Left lung (tissue), 10 donors: ENCODE results near the gene KCNIP4. TPM values are rescaled to one million over a fixed set of nuclear protein-coding genes. Genes with fewer than 3 reads are reported as not detected.

Source experiments
- ATAC-seq: fragments of 200-7000 bp; cut with Tn5 transposase; one replicate; pipeline ENCODE4 v1.9.1; 2020; ENCODE audit warnings: moderate library complexity
- DNase-seq, 4 donors: peaks; one replicate each; pipeline ENCODE4 v3.0.0-alpha.2; 2013 to 2020
- H3K27ac ChIP-seq, 2 donors: fragments of 200-600 bp; sonication (generic) in 1 of 2; one replicate each; pipeline versions ENCODE4 v1.5.0 to v1.8.0; 2020 to 2021
- H3K27me3 ChIP-seq, 2 donors: fragments of 200-600 bp; sonication (generic) in 1 of 2; one replicate each; pipeline versions ENCODE4 v1.5.0 to v1.8.0; 2020 to 2021
- H3K36me3 ChIP-seq, 2 donors: fragments of 200-600 bp; sonication (generic) in 1 of 2; one replicate each; pipeline versions ENCODE4 v1.5.0 to v1.8.0; 2020 to 2021
- H3K4me1 ChIP-seq, 2 donors: fragments of 200-600 bp; one replicate each; pipeline ENCODE4 v1.8.0; 2021
- H3K4me3 ChIP-seq, 2 donors: fragments of 200-600 bp; sonication (generic) in 1 of 2; one replicate each; pipeline versions ENCODE4 v1.5.0 to v1.8.0; 2020 to 2021; ENCODE audit warnings: mild to moderate bottlenecking in 1 of 2
- H3K9me3 ChIP-seq, 2 donors: fragments of 200-600 bp; sonication (generic) in 1 of 2; one replicate each; pipeline versions ENCODE4 v1.5.0 to v1.8.0; 2020 to 2021
- intact Hi-C, 2 donors: fragments of 100-400 bp; cut with DNase I; formaldehyde crosslinking; loops; one replicate each; pipeline versions ENCODE4 v1.11.2 to v1.14.2; 2022
- polyA plus RNA-seq, 6 donors: library from polyadenylated mRNA; unstranded; fragments of 120-200 nt; gene quantifications; one replicate each; pipeline ENCODE4 v1.2.1, GENCODE V29; 2013; ENCODE audit not compliant: insufficient read length in 6 of 6
- total RNA-seq, 2 donors: library from RNA; stranded (reverse); fragmentation: NEBNext Ultra II Directional; extraction: Animal tissue kit (Norgen Biotek cat#: 25700); gene quantifications; one replicate each; pipeline ENCODE4 v1.2.1, GENCODE V29; 2021
- TF ChIP-seq, protein P1 (sequence below), 2 donors: fragments of 200-600 bp; sonication (generic) in 1 of 2; IDR thresholded peaks; one replicate each; pipeline versions ENCODE4 v1.5.0 to v1.8.0; 2021; ENCODE audit warnings: antibody characterized with exemption in 2 of 2
- donor health status: DM: no; HTN: yes; CAD: no.
- donor health status: DM: no; HTN: no; CAD: no.

KCNIP4 gene
- total and polyA plus RNA-seq, 8 donors: 2.8 to 5.4 (median 4.9) TPM; not detected in 2

DNA sequence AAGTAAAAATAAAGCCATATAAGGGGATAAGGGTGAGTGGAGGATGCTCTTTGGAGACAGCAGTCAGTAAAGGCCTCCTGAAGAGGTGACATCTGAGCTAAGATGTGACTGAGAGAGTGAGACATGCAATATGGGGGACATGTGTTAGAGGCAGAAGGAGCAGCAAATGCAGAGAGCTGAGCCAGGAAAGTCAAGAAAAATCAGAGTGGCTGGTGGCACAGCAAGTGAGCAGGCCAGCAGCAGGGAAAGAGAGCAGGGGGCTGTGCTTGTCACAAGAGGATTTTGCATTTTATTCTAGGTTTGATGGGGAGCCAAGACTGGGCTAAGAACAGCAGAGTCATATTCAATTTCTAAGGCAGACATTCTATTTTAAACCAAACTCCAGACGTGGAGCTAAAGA, 394.5 kb downstream of the KCNIP4 start:
- TF ChIP-seq, protein P1, sequence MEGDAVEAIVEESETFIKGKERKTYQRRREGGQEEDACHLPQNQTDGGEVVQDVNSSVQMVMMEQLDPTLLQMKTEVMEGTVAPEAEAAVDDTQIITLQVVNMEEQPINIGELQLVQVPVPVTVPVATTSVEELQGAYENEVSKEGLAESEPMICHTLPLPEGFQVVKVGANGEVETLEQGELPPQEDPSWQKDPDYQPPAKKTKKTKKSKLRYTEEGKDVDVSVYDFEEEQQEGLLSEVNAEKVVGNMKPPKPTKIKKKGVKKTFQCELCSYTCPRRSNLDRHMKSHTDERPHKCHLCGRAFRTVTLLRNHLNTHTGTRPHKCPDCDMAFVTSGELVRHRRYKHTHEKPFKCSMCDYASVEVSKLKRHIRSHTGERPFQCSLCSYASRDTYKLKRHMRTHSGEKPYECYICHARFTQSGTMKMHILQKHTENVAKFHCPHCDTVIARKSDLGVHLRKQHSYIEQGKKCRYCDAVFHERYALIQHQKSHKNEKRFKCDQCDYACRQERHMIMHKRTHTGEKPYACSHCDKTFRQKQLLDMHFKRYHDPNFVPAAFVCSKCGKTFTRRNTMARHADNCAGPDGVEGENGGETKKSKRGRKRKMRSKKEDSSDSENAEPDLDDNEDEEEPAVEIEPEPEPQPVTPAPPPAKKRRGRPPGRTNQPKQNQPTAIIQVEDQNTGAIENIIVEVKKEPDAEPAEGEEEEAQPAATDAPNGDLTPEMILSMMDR (IDR thresholded peaks at IDR 0.05): no peak
- no peaks in the 10 kb centered on the region for H3K27me3 ChIP-seq
- intact Hi-C loops: no loop called here
- no peak overlapping the region for H3K27ac ChIP-seq
- no peak for ATAC-seq
- no peak overlapping the region for H3K4me3 ChIP-seq
- H3K9me3 ChIP-seq: no peaks in the 10 kb centered on the region
- H3K36me3 ChIP-seq: no peaks in the 10 kb centered on the region
- no peak for DNase-seq
- H3K4me1 ChIP-seq: no peaks in the 10 kb centered on the region

DNA sequence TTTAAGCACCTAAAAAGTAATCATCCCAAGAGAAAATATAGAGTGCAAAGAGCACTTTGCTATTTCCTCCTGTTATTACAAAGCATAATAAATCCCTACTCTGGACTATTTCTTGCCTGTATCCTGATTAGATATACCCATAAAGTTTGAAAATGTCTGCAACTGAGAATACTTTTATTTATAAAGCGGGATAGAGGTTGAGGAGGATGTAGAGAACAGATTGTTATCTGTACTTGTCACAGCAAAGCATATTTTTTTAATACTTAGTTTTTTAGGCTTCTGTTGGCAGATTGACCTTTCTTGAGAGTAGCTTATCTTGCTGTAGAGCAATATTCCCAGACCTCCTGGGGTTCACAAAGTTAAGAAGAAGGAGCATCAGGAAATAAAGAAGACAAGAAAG, 396.1 kb downstream of the KCNIP4 start:
- no peaks in the 10 kb centered on the region for H3K9me3 ChIP-seq
- no peak for ATAC-seq
- H3K27ac ChIP-seq: no peak overlapping the region
- TF ChIP-seq, protein P1 (IDR thresholded peaks at IDR 0.05): no peak
- H3K27me3 ChIP-seq: no peaks in the 10 kb centered on the region
- H3K4me1 ChIP-seq: no peaks in the 10 kb centered on the region
- H3K36me3 ChIP-seq: no peaks in the 10 kb centered on the region
- no peak overlapping the region for H3K4me3 ChIP-seq
- no peak for DNase-seq
- intact Hi-C loops: no loop called here

DNA sequence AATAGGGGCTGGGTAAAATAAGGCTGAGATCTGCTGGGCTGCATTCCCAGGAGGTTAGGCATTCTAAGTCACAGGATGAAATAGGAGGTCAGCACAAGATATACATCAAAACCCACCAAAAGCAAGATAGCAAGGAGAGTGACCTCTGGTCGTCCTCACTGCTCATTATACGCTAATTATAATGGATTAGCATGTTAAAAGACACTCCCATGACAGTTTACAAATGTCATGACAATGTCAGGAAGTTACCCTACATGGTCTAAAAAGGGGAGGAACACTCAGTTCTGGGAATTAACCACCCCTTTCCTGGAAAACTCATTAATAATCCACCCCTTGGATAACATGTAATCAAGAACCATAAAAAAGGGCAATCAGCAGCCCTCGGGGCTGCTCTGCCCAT, 403.6 kb downstream of the KCNIP4 start:
- TF ChIP-seq, protein P1 (IDR thresholded peaks at IDR 0.05): no peak
- Histone ChIP-seq H3K36me3 (no peaks in the 10 kb centered on the region), H3K4me3 (no peak overlapping the region), H3K27me3 (no peaks in the 10 kb centered on the region), H3K4me1 (no peaks in the 10 kb centered on the region), H3K9me3 (peaks cover 0 to 7% of the 10 kb centered on the region in 2 donors), H3K27ac (no peak overlapping the region)
- no peak for ATAC-seq
- intact Hi-C loops: no loop called here
- DNase-seq: no peak

DNA sequence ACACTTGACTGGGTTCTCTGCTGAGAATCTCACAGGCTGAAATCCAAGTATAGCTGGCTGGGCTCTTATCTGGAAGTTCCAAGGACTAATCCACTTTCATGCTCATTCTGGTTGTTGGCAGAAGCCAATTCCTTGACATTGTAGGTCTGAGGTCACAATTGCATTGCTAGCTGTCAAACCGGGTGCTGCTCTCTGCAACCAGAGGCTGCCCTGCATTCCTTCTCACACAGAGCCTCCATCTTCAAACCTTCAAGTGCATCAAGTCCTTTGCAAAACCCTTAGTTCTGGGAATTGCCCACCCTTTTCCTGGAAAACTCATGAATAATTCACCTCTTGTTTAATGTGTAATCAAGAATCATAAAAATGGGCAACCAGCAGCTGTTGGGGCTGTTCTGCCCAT, 404.2 kb downstream of the KCNIP4 start:
- H3K27me3 ChIP-seq: no peaks in the 10 kb centered on the region
- DNase-seq: no peak
- intact Hi-C loops: no loop called here
- no peaks in the 10 kb centered on the region for H3K4me1 ChIP-seq
- no peaks in the 10 kb centered on the region for H3K36me3 ChIP-seq
- H3K4me3 ChIP-seq: no peak overlapping the region
- no peak overlapping the region for H3K27ac ChIP-seq
- TF ChIP-seq, protein P1 (IDR thresholded peaks at IDR 0.05): no peak
- no peak for ATAC-seq
- peaks cover 0 to 7% of the 10 kb centered on the region in 2 donors for H3K9me3 ChIP-seq

DNA sequence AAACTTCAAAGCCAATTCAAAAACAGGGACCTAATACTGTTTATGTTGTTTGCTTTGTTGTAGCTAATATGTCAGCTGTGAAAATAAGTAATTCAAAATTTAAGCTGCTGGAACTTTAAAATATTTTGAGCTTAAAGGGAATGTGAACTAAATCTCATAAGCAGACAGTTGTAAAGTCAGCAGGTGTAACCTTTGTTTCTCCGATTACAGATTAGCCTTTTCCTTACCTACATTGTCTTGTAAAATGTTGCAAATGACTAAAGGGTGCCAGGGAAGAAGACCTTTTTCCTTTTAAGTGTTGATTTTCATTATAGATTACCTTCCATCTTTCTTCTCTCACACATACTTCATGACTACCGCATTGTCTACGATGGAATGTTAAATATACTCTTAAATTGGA, 405.1 kb downstream of the KCNIP4 start:
- Histone ChIP-seq H3K36me3 (no peaks in the 10 kb centered on the region), H3K4me3 (no peak overlapping the region), H3K27me3 (no peaks in the 10 kb centered on the region), H3K27ac (no peak overlapping the region), H3K4me1 (no peaks in the 10 kb centered on the region), H3K9me3 (peaks cover 0 to 7% of the 10 kb centered on the region in 2 donors)
- intact Hi-C loops: no loop called here
- DNase-seq (no peak), ATAC-seq (no peak)
- TF ChIP-seq, protein P1 (IDR thresholded peaks at IDR 0.05): no peak
